HG03342 (cell line): ENCODE data around the gene MYCL.
"Not testable (repeated sequence)": the region's sequence is repeated elsewhere in the genome, so short reads cannot be mapped to it uniquely, and the experiment has no call there.

Experiments
- ATAC-seq: cut with Tn5 transposase; IDR thresholded peaks from one replicate; pipeline ENCODE4 v1.9.1; 2021; ENCODE audit warnings: mild to moderate bottlenecking, moderate library complexity; ENCODE audit not compliant: unreplicated experiment

MYCL gene

GRCh38 chr1:39919545-39919944 is 17.8 kb upstream of the MYCL start:
- ATAC-seq = peak; percentile 53

GRCh38 chr1:39917825-39918224 is 16.1 kb upstream of the MYCL start:
- no peak for ATAC-seq

- no peak for ATAC-seq
Observed at GRCh38 chr1:39915499-39916129, 13.9 kb upstream of the MYCL start.

- not testable (repeated sequence) for ATAC-seq
Observed at GRCh38 chr1:39913136-39913535, 11.4 kb upstream of the MYCL start.

- no peak for ATAC-seq
Observed at GRCh38 chr1:39910263-39910662, 8.5 kb upstream of the MYCL start.

GRCh38 chr1:39908534-39908933 is 6.8 kb upstream of the MYCL start:
- no peak for ATAC-seq

- no peak for ATAC-seq
Observed at GRCh38 chr1:39907528-39908453, 6.1 kb upstream of the MYCL start.

GRCh38 chr1:39905172-39905571 is 3.5 kb upstream of the MYCL start:
- ATAC-seq = no peak

GRCh38 chr1:39902460-39902807 is 717 bp upstream of the MYCL start:
- no peak for ATAC-seq

GRCh38 chr1:39901464-39901713 is 328 bp downstream of the MYCL start:
- peak; percentile 11 for ATAC-seq

- no peak for ATAC-seq
Observed at GRCh38 chr1:39900662-39901463, 854 bp downstream of the MYCL start.

GRCh38 chr1:39899611-39900538 is 1.8 kb downstream of the MYCL start:
- no peak for ATAC-seq

GRCh38 chr1:39898648-39899603 is 2.8 kb downstream of the MYCL start:
- no peak for ATAC-seq

GRCh38 chr1:39898191-39898590 is 3.5 kb downstream of the MYCL start:
- ATAC-seq = no peak

- ATAC-seq = no peak
Observed at GRCh38 chr1:39896909-39897685, 4.6 kb downstream of the MYCL start.

- ATAC-seq = no peak
Observed at GRCh38 chr1:39895731-39896480, 5.8 kb downstream of the MYCL start.

GRCh38 chr1:39894884-39895495 is 6.7 kb downstream of the MYCL start:
- no peak for ATAC-seq
